Muscle of leg (tissue), 11 donors: ENCODE results near the gene SPATA6. TPM values are rescaled to one million over a fixed set of nuclear protein-coding genes. Genes with fewer than 3 reads are reported as not detected.

Experiments
- DNase-seq: peaks from one replicate; pipeline ENCODE4 v3.0.0; 2013
- H3K27ac ChIP-seq: one replicate; pipeline ENCODE4 v1.5.1; 2013; ENCODE audit warnings: mild to moderate bottlenecking, low read length, control low read depth
- H3K27me3 ChIP-seq: one replicate; pipeline ENCODE4 v1.6.1; 2013; ENCODE audit warnings: low read length; ENCODE audit not compliant: control insufficient read depth, insufficient read depth
- H3K36me3 ChIP-seq: one replicate; pipeline ENCODE4 v1.6.1; 2013; ENCODE audit warnings: low read length; ENCODE audit not compliant: control insufficient read depth, insufficient read depth
- H3K4me1 ChIP-seq: one replicate; pipeline ENCODE4 v1.6.1; 2013; ENCODE audit warnings: low read length; ENCODE audit not compliant: control insufficient read depth, insufficient read depth
- H3K4me3 ChIP-seq: one replicate; pipeline ENCODE4 v1.5.1; 2013; ENCODE audit warnings: low read length, control low read depth
- H3K9me3 ChIP-seq: replicated peaks from 2 replicates; pipeline ENCODE4 v1.6.1; 2013; ENCODE audit warnings: low read depth, low read length; ENCODE audit not compliant: control insufficient read depth
- WGBS: methylation state at CpG from one replicate; pipeline ENCODE4 v1.1.5; 2013; ENCODE audit warnings: missing lambda C conversion rate; ENCODE audit not compliant: insufficient coverage; 5-methylcytosine and 5-hydroxymethylcytosine counted together
- polyA plus RNA-seq, 8 donors: library from polyadenylated mRNA; unstranded; fragments of 120-200 nt; gene quantifications; one replicate each; pipeline versions ENCODE4 v1.2.1 to v1.2.3, GENCODE V29; 2013; ENCODE audit warnings: inconsistent platforms in 1 of 8, low replicate concordance in 1 of 8; ENCODE audit not compliant: insufficient read length in 8 of 8, insufficient read depth in 1 of 8
- total RNA-seq: library from RNA; stranded (reverse); fragments of 120-200 nt; gene quantifications from one replicate; pipeline ENCODE4 v1.2.4, GENCODE V29; 2013

SPATA6 gene
- total and polyA plus RNA-seq, 9 donors = 8.9 to 20.6 (median 11.8) TPM

- Histone ChIP-seq H3K4me3 (no peak overlapping the region), H3K4me1 (no peaks in the 10 kb centered on the region), H3K27me3 (no peaks in the 10 kb centered on the region), H3K36me3 (no peaks in the 10 kb centered on the region), H3K27ac (no peak overlapping the region), H3K9me3 (peaks cover 3% of the 10 kb centered on the region)
- no peak for DNase-seq
- WGBS = no CpG with 5 or more reads among the region's 1 CpG
Observed at GRCh38 chr1:48430832-48431231, 41.2 kb downstream of the SPATA6 start.

- 75% methylated on average over 1 of the region's 1 CpG for WGBS
- no peaks in the 10 kb centered on the region for H3K4me1 ChIP-seq
Observed at GRCh38 chr1:48422009-48422408, 50.0 kb downstream of the SPATA6 start.

GRCh38 chr1:48418742-48419141 is 53.3 kb downstream of the SPATA6 start:
- Histone ChIP-seq H3K27me3 (no peaks in the 10 kb centered on the region), H3K36me3 (no peaks in the 10 kb centered on the region), H3K4me1 (no peaks in the 10 kb centered on the region), H3K9me3 (no peaks in the 10 kb centered on the region), H3K27ac (no peak overlapping the region), H3K4me3 (no peak overlapping the region)
- no peak for DNase-seq
- no CpG with 5 or more reads among the region's 1 CpG for WGBS

More at GRCh38 chr1:48422009-48422408, 50.0 kb downstream of the SPATA6 start:
- no peak overlapping the region for H3K27ac ChIP-seq
- H3K9me3 ChIP-seq = no peaks in the 10 kb centered on the region
- no peaks in the 10 kb centered on the region for H3K27me3 ChIP-seq
- peak; percentile 12 for DNase-seq
- H3K4me3 ChIP-seq = no peak overlapping the region
- H3K36me3 ChIP-seq = no peaks in the 10 kb centered on the region

DNA sequence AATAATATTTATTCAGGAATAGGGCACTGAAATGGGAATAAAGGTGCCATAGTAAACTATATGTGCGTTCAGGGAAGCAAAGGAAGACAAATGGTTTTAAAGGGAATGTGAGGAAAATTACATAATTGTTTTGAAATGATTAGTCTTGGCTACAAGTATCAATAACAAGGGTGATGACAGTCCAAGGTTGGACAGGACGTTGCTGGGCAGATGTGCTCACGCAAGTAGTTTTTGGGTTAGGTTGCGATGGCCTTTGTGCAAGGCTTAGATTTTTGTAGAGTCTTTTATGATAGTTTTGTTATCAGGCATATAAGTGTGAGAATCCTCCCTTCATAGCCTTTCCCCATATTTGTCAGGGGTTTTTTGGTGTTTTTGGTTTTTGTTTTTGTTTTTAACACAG is 57.0 kb downstream of the SPATA6 start:
- Histone ChIP-seq H3K4me3 (no peak overlapping the region), H3K4me1 (no peaks in the 10 kb centered on the region), H3K9me3 (no peaks in the 10 kb centered on the region), H3K36me3 (peaks cover 5% of the 10 kb centered on the region), H3K27ac (no peak overlapping the region), H3K27me3 (no peaks in the 10 kb centered on the region)
- no peak for DNase-seq
- WGBS = 80% methylated on average over 1 of the region's 4 CpGs

DNA sequence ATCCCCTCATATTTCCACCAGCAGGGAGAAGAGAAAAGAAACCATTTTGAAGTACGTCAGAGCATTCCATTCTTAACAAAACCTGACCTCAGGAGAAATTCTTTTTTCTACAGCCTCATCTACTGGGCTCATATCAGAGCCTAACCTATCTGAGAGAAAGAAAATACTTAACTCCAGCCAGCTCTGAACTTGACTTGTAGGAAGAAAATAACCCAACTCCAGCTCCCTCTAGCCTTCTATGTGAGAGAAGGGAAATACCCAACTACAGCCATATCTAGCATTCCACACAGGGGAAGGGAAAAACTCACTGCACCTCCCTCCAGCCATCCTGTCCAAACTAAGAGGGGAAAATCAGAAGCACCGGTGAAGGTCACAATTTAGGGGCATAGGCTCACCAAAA is 57.7 kb downstream of the SPATA6 start:
- Histone ChIP-seq H3K27ac (no peak overlapping the region), H3K4me3 (no peak overlapping the region), H3K4me1 (no peaks in the 10 kb centered on the region), H3K36me3 (peaks cover 5% of the 10 kb centered on the region), H3K9me3 (no peaks in the 10 kb centered on the region), H3K27me3 (no peaks in the 10 kb centered on the region)
- no CpG with 5 or more reads among the region's 2 CpGs for WGBS
- DNase-seq = no peak

DNA sequence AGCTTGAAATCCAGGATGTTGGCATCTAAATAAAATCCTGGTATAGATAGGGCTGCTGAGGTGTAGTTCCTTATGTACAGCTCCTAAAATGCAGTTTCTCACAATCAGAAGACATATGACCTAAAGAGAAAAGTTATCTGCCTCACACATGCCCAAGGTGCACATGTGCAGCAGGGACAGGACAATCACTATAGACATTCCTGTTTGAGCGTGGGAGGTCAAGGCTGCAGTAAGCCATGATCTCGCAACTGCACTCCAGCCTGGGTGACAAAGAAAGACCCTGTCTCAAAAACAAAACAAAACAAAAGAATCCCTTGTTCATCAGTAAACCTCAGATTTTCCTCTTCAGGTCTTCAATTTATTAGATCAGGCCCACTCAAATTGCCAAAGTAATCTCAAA is 66.1 kb downstream of the SPATA6 start:
- H3K4me1 ChIP-seq = no peaks in the 10 kb centered on the region
- 80% methylated on average over 1 of the region's 2 CpGs for WGBS
- no peaks in the 10 kb centered on the region for H3K9me3 ChIP-seq
- DNase-seq = no peak
- H3K27ac ChIP-seq = no peak overlapping the region
- no peak overlapping the region for H3K4me3 ChIP-seq
- peaks cover 9% of the 10 kb centered on the region for H3K36me3 ChIP-seq
- no peaks in the 10 kb centered on the region for H3K27me3 ChIP-seq

DNA sequence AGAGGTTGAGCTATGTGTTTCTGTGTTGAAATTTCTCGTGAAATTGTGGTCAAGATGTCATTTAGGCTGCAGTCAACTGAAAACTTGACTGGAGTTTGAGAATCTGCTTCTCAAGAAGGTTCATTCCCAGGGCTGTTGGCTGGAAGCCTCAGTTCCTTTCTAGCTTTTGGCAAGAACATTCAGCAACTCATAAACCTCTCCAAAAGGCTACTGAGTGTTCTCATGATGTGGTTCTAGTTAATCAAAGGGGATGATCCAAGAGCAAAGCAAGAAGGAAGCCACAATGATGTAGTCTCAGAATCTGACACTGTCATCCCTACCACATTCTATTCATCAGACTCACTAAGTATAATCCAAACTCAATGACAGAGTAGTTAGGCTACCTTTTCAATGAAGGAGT is 66.6 kb downstream of the SPATA6 start:
- H3K27ac ChIP-seq = no peak overlapping the region
- peak; percentile 8 for DNase-seq
- WGBS = 83% methylated on average over 1 of the region's 1 CpG

GRCh38 chr1:48402599-48402998 is 69.4 kb downstream of the SPATA6 start:
- Histone ChIP-seq H3K4me1 (no peaks in the 10 kb centered on the region), H3K27ac (no peak overlapping the region), H3K36me3 (no peaks in the 10 kb centered on the region), H3K27me3 (no peaks in the 10 kb centered on the region), H3K4me3 (no peak overlapping the region), H3K9me3 (no peaks in the 10 kb centered on the region)
- DNase-seq = no peak
- no CpG with 5 or more reads among the region's 2 CpGs for whole genome bisulfite sequencing

More for the DNA sequence above, 66.6 kb downstream of the SPATA6 start:
- Histone ChIP-seq H3K4me3 (no peak overlapping the region), H3K9me3 (no peaks in the 10 kb centered on the region), H3K36me3 (peaks cover 6% of the 10 kb centered on the region), H3K27me3 (no peaks in the 10 kb centered on the region), H3K4me1 (no peaks in the 10 kb centered on the region)

DNA sequence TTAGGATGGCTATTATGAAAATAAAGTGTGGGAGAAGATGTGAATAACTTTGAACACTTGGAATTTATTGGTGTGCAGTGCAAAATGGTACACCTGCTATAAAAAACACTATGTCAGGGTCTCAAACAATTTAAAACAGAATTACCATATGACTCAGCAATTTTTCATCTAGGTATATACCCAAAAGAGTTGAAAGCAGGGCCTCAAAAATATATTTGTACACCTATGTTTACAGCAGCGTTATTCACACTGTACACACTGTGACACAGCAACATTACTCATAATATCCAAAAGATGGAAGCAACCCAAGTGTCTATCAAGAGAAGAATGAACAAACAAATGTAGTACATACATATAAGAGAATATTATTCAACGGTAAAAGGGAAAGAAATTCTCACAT is 75.8 kb downstream of the SPATA6 start:
- no CpG with 5 or more reads among the region's 2 CpGs for WGBS
- H3K9me3 ChIP-seq = no peaks in the 10 kb centered on the region
- H3K36me3 ChIP-seq = no peaks in the 10 kb centered on the region
- H3K27ac ChIP-seq = no peak overlapping the region
- no peak overlapping the region for H3K4me3 ChIP-seq
- DNase-seq = no peak
- no peaks in the 10 kb centered on the region for H3K4me1 ChIP-seq
- H3K27me3 ChIP-seq = no peaks in the 10 kb centered on the region

DNA sequence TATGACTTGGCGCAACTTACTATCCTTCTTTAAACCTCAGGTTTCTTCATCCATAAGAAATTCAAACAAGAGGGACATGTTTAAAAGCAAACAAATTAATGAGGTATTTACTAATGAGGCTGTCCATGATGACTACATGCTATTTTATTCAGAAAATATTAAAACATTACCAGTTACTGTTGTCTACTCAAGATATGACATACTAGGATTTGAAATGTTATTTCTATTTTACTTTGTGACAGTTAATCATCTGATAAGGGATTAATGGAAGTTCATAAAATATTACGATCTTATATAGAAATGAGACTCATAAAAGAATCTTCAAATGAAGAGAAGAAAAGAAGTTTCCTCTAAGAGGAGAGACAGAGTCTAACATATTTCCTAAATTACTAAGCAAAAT is 80.1 kb downstream of the SPATA6 start:
- H3K27me3 ChIP-seq = no peaks in the 10 kb centered on the region
- DNase-seq = no peak
- H3K4me1 ChIP-seq = no peaks in the 10 kb centered on the region
- no peak overlapping the region for H3K4me3 ChIP-seq
- no CpG with 5 or more reads among the region's 2 CpGs for WGBS
- H3K36me3 ChIP-seq = no peaks in the 10 kb centered on the region
- no peaks in the 10 kb centered on the region for H3K9me3 ChIP-seq
- no peak overlapping the region for H3K27ac ChIP-seq

DNA sequence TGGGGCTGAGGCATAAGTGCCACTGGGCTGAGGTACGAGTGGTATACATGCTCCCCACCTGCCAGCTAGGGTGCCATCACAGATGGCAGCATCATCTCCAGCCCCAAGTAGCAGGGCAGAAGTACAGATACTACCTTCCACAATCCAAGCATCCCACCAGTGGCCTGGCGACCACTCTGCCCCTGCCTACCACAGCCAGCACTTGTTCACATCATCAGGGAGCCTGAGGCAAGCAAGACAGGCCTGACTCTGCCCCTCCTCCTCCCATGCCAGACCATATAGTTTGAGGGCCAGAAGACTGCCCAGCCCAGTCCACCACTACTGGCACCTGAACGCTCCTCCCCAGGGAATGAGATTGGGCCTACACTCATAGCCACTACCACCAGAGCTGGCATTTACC is 84.6 kb downstream of the SPATA6 start:
- H3K36me3 ChIP-seq = no peaks in the 10 kb centered on the region
- H3K9me3 ChIP-seq = no peaks in the 10 kb centered on the region
- WGBS = 93% methylated on average over 2 of the region's 3 CpGs
- H3K27ac ChIP-seq = no peak overlapping the region
- H3K4me1 ChIP-seq = no peaks in the 10 kb centered on the region
- H3K27me3 ChIP-seq = no peaks in the 10 kb centered on the region
- DNase-seq = no peak
- H3K4me3 ChIP-seq = no peak overlapping the region
